ENCODE data around the gene CPTP. TPM values are rescaled to one million over a fixed set of nuclear protein-coding genes. Genes with fewer than 3 reads are reported as not detected.

Gene CPTP
- total and polyA plus RNA-seq, 8 donors = 6.6 to 226 (median 22.8) TPM

DNA sequence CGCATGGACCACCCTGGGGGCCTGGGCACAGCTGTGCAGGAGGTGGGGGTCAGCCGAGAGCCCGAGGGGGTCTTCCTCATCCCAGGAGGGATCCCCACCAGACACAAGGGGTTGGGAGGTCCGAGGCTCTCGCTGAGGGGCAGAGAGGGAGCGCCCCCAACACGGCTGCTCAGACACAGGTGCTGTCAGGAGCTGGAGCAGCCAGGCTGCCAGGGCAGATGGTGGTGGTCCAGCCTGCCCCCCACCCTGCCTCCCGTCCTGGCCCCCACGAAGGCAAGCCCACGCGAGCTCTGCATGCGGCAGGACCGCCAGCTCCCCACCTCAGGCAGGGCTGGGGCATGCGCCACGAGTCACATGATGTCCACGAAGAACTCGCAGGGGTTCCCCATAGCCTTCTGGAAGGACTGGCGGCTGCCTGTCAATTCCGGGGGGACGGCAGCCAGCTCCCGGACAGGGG, 11.2 kb downstream of the CPTP start:
- TF ChIP-seq POLR2AphosphoS5 (IDR thresholded peaks at IDR 0.05) (no peak), EP300 (IDR thresholded peaks at IDR 0.05) (no peak), POLR2A (IDR thresholded peaks at IDR 0.05) (no peak)
- TF ChIP-seq, protein P1, sequence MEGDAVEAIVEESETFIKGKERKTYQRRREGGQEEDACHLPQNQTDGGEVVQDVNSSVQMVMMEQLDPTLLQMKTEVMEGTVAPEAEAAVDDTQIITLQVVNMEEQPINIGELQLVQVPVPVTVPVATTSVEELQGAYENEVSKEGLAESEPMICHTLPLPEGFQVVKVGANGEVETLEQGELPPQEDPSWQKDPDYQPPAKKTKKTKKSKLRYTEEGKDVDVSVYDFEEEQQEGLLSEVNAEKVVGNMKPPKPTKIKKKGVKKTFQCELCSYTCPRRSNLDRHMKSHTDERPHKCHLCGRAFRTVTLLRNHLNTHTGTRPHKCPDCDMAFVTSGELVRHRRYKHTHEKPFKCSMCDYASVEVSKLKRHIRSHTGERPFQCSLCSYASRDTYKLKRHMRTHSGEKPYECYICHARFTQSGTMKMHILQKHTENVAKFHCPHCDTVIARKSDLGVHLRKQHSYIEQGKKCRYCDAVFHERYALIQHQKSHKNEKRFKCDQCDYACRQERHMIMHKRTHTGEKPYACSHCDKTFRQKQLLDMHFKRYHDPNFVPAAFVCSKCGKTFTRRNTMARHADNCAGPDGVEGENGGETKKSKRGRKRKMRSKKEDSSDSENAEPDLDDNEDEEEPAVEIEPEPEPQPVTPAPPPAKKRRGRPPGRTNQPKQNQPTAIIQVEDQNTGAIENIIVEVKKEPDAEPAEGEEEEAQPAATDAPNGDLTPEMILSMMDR (IDR thresholded peaks at IDR 0.05) = no peak
- 80 to 96% (median 88%) methylated on average over 2 to 21 of the region's 21 CpGs for WGBS, 5 donors
- Histone ChIP-seq H3K27me3 (no peaks in the 10 kb centered on the region), H3K9me3 (no peaks in the 10 kb centered on the region), H3K4me1 (peaks cover 7 to 41% (median 37%) of the 10 kb centered on the region in 4 donors), H3K36me3 (peaks cover 22 to 62% (median 57%) of the 10 kb centered on the region in 4 donors), H3K4me3 (no peak overlapping the region), H3K27ac (no peak overlapping the region)
- DNase-seq = no peak
- intact Hi-C loops (cut with DNase I; ENCODE audit: low total_unique reads) = no loop called here

DNA sequence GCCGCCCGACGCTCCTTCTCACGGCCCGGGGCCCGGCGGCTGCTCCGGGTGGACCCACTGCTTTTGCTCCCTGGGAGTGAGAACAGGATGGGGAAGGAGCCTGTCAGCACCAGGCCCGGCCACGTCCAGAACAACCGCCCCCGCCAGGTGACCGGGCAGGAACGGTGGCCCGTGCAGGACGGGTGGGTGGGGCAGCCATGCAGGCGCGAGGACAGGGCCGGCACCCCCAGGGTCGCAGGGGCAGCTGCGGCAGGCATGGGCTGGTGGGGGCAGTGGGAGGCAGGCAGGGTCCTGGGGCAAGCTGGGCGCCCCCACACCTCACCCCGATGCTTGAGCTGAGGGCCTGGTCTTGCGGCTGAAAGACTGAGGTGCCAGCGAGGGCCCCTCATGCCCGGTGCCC, 11.8 kb downstream of the CPTP start:
- peaks cover 27 to 68% (median 64%) of the 10 kb centered on the region in 4 donors for H3K36me3 ChIP-seq
- intact Hi-C loops (cut with DNase I; ENCODE audit: low total_unique reads) = no loop called here
- 89 to 92% (median 90%) methylated on average over 20 to 26 of the region's 26 CpGs for WGBS, 5 donors

DNA sequence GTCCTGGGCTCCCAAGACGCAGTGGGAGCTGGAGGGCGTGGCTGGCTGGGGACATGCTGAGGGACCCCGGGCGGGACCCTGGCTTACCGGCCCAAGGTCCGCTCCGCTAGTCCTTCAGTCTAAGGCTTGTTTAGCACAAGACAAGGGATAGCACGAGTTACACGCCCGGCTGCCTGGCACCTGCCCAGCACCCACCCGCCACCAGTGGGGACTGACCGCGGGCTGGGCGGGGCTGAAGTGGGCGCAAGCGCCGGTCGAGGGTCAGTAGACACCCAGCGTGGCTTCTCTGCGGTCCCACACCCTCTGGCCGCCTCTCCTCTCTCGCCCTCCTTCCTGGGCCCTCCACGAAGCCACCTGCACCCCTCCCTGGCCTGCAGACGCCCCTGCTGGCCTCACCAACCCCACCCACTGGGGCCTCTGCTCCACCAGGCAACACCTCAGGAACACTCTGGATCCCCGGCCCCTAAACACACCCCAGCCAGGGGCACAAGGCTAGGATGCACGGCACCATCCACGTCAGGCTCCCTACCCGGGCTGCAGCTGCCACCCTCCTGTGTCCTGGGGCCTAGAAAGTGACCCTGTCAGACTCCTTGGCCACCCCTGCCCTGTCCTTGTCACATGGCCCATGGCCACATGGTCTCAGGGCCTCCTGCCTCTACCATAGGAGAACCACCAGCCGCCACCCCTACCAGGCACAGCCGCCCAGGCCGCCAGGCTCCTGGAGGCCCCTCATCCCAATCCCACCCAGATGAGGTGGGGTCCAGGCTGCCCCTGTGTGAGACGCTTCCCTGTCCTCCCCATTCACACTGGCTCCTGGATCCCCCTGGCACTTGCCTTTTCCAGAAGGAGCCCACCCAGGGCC, 12.6 kb downstream of the CPTP start:
- intact Hi-C loops (cut with DNase I; ENCODE audit: low total_unique reads) = no loop called here
- H3K27me3 ChIP-seq = no peaks in the 10 kb centered on the region
- peaks cover 6 to 28% (median 23%) of the 10 kb centered on the region in 4 donors for H3K4me1 ChIP-seq
- H3K4me3 ChIP-seq = no peak overlapping the region
- DNase-seq = no peak
- peak overlapping the region in 1 of 5 donors; percentile 33 for H3K27ac ChIP-seq
- 88 to 96% (median 93%) methylated on average over 16 to 32 of the region's 32 CpGs for WGBS, 5 donors
- no peak for TF ChIP-seq POLR2AphosphoS5 (IDR thresholded peaks at IDR 0.05)
- no peak for TF ChIP-seq POLR2A (IDR thresholded peaks at IDR 0.05)
- H3K36me3 ChIP-seq = peaks cover 32 to 75% (median 71%) of the 10 kb centered on the region in 4 donors
- H3K9me3 ChIP-seq = no peaks in the 10 kb centered on the region

More for the DNA sequence above, 11.8 kb downstream of the CPTP start:
- no peak for DNase-seq
- Histone ChIP-seq H3K9me3 (no peaks in the 10 kb centered on the region), H3K4me3 (no peak overlapping the region), H3K27me3 (no peaks in the 10 kb centered on the region), H3K4me1 (peaks cover 6 to 34% (median 30%) of the 10 kb centered on the region in 4 donors), H3K27ac (no peak overlapping the region)
- no peak for TF ChIP-seq POLR2AphosphoS5 (IDR thresholded peaks at IDR 0.05)
- no peak for TF ChIP-seq POLR2A (IDR thresholded peaks at IDR 0.05)

DNA sequence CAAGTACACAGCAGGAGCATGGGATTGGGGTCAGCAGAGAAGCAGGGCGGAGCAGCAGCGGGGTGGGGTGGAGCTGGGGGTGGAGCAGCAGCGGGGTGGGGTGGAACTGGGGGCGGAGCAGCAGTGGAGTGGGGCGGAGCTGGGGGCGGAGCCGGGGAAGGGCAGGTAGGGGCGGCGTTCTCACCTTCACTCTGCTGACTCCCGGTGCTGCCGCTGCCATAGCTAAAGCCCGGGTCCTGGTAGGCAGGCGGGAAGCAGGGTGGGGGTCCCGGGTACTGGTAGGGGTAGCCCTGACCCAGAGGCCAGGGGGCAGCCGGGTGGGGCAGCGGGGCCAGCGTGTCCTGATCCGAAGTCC, 13.2 kb downstream of the CPTP start:
- H3K9me3 ChIP-seq = no peaks in the 10 kb centered on the region
- H3K27ac ChIP-seq = peak overlapping the region in 1 of 5 donors; percentile 33
- H3K4me1 ChIP-seq = peaks cover 6 to 26% (median 19%) of the 10 kb centered on the region in 4 donors
- no peaks in the 10 kb centered on the region for H3K27me3 ChIP-seq
- intact Hi-C loops (cut with DNase I; ENCODE audit: low total_unique reads) = no loop called here
- TF ChIP-seq EP300 (IDR thresholded peaks at IDR 0.05) = no peak
- no peak for TF ChIP-seq POLR2AphosphoS5 (IDR thresholded peaks at IDR 0.05)
- no peak for TF ChIP-seq POLR2A (IDR thresholded peaks at IDR 0.05)
- TF ChIP-seq, protein P1 (IDR thresholded peaks at IDR 0.05) = no peak
- WGBS, 5 donors = 43 to 71% (median 63%) methylated on average over 13 to 18 of the region's 18 CpGs
- H3K36me3 ChIP-seq = peaks cover 32 to 77% (median 74%) of the 10 kb centered on the region in 4 donors
- peak; percentile 72 to 76 for DNase-seq
- no peak overlapping the region for H3K4me3 ChIP-seq

DNA sequence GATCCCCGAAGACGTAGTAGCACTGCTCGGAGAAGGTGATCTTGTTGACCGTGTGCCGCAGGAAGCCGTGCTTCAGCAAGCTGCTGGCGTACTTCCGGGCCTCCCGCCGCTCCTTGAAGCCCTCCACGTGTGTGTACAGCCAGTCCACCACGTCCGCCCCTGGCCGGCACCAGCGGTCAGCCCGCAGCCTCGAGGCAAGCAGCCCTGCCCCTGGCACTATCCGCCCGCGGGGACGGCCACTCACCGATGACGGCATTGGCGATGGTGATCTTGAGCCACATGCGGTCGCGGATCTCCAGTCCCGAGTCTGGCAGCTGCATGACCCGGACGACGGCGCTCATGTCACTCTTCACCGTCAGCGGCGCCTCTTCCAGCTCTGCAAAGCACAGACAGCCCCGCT, 13.7 kb downstream of the CPTP start:
- Histone ChIP-seq H3K27ac (no peak overlapping the region), H3K4me3 (no peak overlapping the region), H3K9me3 (no peaks in the 10 kb centered on the region), H3K4me1 (peaks cover 1 to 26% (median 17%) of the 10 kb centered on the region in 4 donors), H3K36me3 (peaks cover 32 to 77% (median 74%) of the 10 kb centered on the region in 4 donors), H3K27me3 (no peaks in the 10 kb centered on the region)
- DNase-seq = no peak
- 92 to 94% (median 93%) methylated on average over 17 to 36 of the region's 36 CpGs for WGBS, 5 donors
- TF ChIP-seq, protein P1 (IDR thresholded peaks at IDR 0.05) = no peak
- TF ChIP-seq EP300 (IDR thresholded peaks at IDR 0.05) = no peak
- no peak for TF ChIP-seq POLR2AphosphoS5 (IDR thresholded peaks at IDR 0.05)
- no peak for TF ChIP-seq POLR2A (IDR thresholded peaks at IDR 0.05)
- intact Hi-C loops (cut with DNase I; ENCODE audit: low total_unique reads) = no loop called here
